Epithelial cell of esophagus (primary cell): ENCODE measurements around the gene NEK1.

ENCODE experiments used
- DNase-seq: peaks from one replicate; pipeline ENCODE4 v3.0.0; 2010; ENCODE audit warnings: low read depth
- H3K4me3 ChIP-seq: 2 replicates; pipeline ENCODE4 v1.5.1; 2011; ENCODE audit warnings: mild to moderate bottlenecking, low read length, control low read depth
- TF ChIP-seq, protein P1 (sequence below): IDR thresholded peaks from 2 replicates; pipeline ENCODE4 v1.5.1; 2011; ENCODE audit warnings: low read depth, mild to moderate bottlenecking, low read length, control low read depth, inconsistent platforms; ENCODE audit not compliant: insufficient read depth; ENCODE audit errors: missing control alignments

The NEK1 gene

DNA sequence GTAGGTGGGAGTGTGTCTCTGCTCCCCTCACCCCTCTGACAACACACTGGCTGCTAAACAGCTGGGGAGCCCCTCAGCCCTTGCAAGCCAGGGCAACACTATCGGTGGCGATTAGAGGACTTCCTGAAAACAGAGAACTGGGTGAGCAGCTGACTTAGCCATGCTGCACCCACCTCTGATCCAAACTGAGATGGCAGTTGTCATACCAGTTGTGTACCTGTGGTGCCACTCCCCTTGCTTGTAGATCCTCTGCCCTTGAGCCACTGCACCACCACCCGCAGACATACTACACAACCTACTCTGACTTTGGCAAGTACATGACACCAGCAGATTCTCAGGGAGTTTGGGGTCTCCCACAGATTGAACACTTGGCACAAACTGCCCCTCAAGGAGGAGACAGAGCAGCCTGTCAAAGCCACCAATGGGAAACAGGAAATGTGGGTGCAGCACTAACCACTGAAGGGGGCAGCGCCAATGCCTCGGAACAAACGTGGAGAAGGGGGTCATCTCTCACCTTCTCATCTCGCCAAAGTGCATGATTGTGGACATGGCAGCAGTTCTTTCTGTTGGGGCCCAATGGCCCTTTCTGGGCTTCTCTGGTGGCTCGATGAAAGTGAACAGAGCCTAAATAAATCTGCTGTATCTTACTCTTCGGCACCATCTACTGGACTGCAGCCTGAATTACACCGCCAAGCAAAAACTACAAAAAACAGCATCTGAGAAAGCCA, 119.8 kb downstream of the NEK1 start:
- peak; percentile 57 for DNase-seq
- TF ChIP-seq, protein P1, sequence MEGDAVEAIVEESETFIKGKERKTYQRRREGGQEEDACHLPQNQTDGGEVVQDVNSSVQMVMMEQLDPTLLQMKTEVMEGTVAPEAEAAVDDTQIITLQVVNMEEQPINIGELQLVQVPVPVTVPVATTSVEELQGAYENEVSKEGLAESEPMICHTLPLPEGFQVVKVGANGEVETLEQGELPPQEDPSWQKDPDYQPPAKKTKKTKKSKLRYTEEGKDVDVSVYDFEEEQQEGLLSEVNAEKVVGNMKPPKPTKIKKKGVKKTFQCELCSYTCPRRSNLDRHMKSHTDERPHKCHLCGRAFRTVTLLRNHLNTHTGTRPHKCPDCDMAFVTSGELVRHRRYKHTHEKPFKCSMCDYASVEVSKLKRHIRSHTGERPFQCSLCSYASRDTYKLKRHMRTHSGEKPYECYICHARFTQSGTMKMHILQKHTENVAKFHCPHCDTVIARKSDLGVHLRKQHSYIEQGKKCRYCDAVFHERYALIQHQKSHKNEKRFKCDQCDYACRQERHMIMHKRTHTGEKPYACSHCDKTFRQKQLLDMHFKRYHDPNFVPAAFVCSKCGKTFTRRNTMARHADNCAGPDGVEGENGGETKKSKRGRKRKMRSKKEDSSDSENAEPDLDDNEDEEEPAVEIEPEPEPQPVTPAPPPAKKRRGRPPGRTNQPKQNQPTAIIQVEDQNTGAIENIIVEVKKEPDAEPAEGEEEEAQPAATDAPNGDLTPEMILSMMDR: peak; percentile 83
- no peak overlapping the region for H3K4me3 ChIP-seq

DNA sequence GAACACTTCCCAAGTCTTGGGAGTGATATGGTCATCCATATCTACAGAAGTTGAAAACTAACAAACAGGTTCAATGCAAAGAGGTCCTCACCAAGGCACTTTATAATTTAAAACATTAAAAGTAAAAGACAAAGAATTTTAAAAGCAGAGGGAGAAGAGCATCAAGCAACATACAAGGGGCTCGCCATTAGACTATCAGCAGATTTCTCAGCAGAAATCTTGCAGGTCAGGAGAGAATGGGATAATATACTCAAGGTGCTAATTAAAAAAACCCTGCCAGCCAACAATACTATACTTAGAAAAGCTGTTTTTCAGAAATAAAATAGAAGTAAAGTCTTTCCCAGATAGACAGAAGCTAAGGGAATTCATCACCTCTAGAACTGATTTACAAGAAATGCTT, 121.2 kb downstream of the NEK1 start:
- TF ChIP-seq, protein P1: no peak
- no peak for DNase-seq
- no peak overlapping the region for H3K4me3 ChIP-seq

DNA sequence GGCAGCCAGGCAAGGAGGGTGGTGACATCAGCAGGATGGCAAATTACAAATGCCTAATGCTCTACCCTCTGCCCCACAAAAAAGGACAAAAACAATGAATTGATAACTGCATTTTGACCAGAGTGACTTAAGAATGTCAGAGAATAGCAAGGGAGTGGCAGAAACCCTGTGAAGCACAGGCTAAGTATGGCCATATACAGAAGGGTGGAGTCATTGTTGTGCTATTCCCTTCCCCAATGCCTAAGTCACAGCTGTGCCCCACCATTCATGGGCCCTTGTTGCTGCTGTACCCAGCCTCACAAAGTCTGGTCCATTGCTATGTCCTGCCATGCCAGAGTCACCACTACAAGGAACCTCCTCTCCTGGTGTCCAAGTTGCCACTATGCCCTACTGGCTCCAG, 123.1 kb downstream of the NEK1 start:
- TF ChIP-seq, protein P1: no peak
- no peak overlapping the region for H3K4me3 ChIP-seq
- DNase-seq: no peak

DNA sequence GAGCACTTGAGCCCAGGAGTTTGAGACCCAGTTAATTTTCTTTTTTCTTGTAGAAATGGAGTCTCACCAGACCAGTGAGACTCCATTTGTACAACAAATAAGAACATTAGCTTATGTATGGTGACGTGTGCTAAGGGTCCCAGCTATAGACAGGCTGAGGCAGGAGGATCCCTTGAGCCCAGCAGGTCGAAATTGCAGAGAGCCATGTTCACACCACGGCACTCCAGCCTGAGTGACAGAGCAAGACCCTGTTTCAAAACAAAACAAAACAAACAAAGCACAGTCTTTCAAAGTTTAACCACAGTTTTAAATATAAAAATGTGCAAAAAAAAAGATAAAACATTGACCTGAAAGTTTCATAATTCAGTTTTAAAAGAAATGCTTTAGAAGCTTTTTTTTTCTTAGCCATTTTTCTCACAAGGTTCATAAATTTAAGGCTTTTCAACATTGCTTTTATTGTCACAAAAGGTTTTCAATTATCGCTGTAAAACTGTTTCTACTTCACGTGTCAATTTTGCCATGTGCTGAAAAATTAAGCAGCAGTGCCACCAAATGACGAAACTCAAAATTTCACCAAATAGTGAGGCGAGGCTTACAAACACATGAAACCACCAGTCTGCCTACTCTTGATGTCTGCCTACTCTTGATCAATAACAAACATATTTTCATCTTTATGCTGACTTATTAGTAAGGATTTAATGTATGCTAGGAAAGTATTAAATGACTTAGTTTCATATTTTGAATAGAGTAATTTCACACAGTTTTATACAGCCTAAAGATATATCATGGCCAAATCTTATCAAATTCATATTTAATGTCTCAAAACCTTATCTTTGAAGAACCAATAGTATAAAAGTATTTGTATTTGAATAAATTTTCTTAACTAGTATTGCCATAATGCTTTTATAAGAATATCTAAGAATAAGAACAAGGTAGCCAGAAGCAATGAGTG, 126.3 kb downstream of the NEK1 start:
- peak; percentile 72 for DNase-seq
- H3K4me3 ChIP-seq: no peak overlapping the region
- TF ChIP-seq, protein P1: peak; percentile 60

DNA sequence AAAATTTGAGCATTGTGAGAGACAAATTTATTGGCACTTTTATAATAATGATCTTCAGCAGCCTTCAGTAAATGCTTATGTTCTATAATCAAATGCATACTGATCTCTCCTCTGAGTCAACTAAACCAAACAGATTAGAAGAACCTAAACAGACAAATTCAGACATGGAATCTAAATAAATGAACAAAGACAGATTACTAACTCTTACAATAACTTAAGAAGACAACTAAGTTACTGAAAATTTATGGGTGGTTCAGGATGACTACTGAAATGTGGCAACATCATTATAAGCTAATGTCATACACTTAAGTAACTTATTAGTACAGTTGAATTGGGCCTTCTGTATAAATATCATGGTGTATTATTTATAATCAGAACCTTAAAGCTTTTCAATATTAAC, 127.3 kb downstream of the NEK1 start:
- no peak overlapping the region for H3K4me3 ChIP-seq
- TF ChIP-seq, protein P1: no peak
- DNase-seq: peak; percentile 35

DNA sequence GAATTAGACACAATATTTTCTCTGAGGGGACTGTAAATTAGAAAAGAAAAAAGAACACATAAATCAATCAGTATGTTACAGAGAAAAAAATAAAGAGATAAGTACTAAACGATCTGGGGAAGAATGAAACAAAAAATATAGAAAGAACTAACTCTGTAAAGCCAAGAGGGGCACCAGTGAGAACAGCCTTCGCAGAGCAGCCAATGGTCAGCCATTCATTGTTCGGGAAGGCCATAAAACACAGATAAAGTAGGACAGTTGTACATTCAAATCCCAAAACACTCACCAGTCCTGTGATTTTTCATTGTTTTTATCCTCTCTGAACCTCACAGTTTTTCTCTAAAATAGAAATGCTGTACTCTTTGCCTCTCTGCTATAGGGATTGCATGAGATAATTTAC, 127.9 kb downstream of the NEK1 start:
- TF ChIP-seq, protein P1: no peak
- no peak overlapping the region for H3K4me3 ChIP-seq
- no peak for DNase-seq

DNA sequence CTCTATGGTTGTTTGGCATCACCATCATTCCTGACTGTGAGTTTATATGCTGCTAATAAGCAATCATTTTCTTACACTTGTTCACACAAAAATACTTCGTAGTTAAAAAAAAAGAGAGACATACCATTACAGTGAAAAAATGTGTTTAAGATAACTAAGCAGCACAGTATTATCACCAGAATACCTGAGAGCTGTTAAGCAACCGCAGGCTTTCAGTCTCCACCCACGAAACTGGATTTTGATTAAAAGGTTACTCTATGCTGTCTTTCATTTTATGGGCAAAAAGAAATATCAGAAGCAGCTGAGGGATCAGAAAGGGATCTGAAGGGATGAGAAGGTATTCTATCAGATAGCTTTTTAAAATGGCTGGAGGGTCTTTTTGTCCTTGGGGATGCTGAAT, 148.3 kb downstream of the NEK1 start:
- DNase-seq: no peak
- H3K4me3 ChIP-seq: no peak overlapping the region
- TF ChIP-seq, protein P1: no peak
